ENCODE results near the gene VAV2. TPM values are rescaled to one million over a fixed set of nuclear protein-coding genes. Genes with fewer than 3 reads are reported as not detected.

Gene VAV2
- total RNA-seq, 2 donors from 2014 or later: 7.0 to 7.3 TPM

- Mint-ChIP-seq H3K4me3 (no peak overlapping the region), H3K27me3 (peaks cover 10% of the 10 kb centered on the region), H3K9me3 (no peaks in the 10 kb centered on the region), H3K36me3 (ENCODE audit: low read depth) (no peaks in the 10 kb centered on the region), H3K27ac (no peak overlapping the region), H3K4me1 (no peaks in the 10 kb centered on the region)
- no peak for ATAC-seq (replicated peaks)
Measured at GRCh38 chr9:134010310-134011173, 18.4 kb upstream of the VAV2 start.

DNA sequence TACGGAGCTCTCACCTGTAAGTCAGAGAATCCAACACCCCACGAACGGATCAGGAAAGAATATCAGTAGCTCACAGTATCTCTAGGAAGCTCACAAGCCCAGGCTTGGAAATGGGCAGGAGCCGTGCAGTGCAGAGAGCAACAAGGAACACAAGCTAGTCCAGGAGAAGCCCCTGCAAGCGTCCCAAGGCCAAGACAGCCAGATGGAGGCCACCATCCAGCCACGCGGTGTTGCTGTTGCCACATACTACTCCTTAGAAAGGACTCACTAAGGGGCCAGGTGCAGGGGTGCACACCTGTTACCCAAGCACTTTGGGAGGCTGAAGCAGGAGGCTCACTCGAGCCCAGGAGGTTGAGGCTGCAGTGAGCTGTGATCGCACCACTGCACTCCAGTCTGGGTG, 15.4 kb upstream of the VAV2 start:
- Mint-ChIP-seq H3K9me3 (no peaks in the 10 kb centered on the region), H3K36me3 (ENCODE audit: low read depth) (no peaks in the 10 kb centered on the region), H3K4me1 (no peaks in the 10 kb centered on the region), H3K27me3 (peaks cover 13% of the 10 kb centered on the region), H3K27ac (no peak overlapping the region), H3K4me3 (no peak overlapping the region)
- ATAC-seq (replicated peaks): no peak

GRCh38 chr9:134007150-134007549, 15.0 kb upstream of the VAV2 start:
- Mint-ChIP-seq H3K4me1 (no peaks in the 10 kb centered on the region), H3K27ac (no peak overlapping the region), H3K27me3 (peaks cover 13% of the 10 kb centered on the region), H3K36me3 (ENCODE audit: low read depth) (no peaks in the 10 kb centered on the region), H3K9me3 (no peaks in the 10 kb centered on the region), H3K4me3 (no peak overlapping the region)
- no peak for ATAC-seq (replicated peaks)

- ATAC-seq (replicated peaks): no peak
- H3K4me3 Mint-ChIP-seq: no peak overlapping the region
- no peak overlapping the region for H3K27ac Mint-ChIP-seq
- H3K4me1 Mint-ChIP-seq: no peaks in the 10 kb centered on the region
- no peaks in the 10 kb centered on the region for H3K36me3 Mint-ChIP-seq (ENCODE audit: low read depth)
- peaks cover 13% of the 10 kb centered on the region for H3K27me3 Mint-ChIP-seq
- no peaks in the 10 kb centered on the region for H3K9me3 Mint-ChIP-seq
Measured at GRCh38 chr9:134005381-134005780, 13.3 kb upstream of the VAV2 start.

DNA sequence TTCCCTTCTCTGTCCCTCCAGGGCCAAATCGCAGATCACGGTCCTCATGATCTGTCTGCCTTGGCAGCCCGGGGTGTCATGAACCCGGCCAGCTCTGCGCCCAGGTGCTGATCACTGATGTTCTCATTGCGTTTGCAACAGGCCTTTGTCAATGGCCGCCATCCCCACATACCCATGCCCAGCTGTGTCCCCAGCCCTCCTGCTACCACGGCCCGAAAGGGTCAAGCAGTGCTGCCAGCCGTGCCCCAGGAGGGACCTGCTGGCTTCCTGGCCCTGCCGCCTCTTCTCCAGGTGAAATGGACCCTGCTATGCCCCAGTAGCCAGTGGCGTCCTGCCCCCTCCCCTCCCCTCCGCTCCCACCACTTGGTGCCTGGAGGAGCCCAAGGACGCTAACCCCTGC, 12.8 kb upstream of the VAV2 start:
- Mint-ChIP-seq H3K4me3 (no peak overlapping the region), H3K27me3 (peaks cover 13% of the 10 kb centered on the region), H3K9me3 (no peaks in the 10 kb centered on the region), H3K4me1 (no peaks in the 10 kb centered on the region), H3K36me3 (ENCODE audit: low read depth) (no peaks in the 10 kb centered on the region), H3K27ac (no peak overlapping the region)
- ATAC-seq (replicated peaks): no peak

DNA sequence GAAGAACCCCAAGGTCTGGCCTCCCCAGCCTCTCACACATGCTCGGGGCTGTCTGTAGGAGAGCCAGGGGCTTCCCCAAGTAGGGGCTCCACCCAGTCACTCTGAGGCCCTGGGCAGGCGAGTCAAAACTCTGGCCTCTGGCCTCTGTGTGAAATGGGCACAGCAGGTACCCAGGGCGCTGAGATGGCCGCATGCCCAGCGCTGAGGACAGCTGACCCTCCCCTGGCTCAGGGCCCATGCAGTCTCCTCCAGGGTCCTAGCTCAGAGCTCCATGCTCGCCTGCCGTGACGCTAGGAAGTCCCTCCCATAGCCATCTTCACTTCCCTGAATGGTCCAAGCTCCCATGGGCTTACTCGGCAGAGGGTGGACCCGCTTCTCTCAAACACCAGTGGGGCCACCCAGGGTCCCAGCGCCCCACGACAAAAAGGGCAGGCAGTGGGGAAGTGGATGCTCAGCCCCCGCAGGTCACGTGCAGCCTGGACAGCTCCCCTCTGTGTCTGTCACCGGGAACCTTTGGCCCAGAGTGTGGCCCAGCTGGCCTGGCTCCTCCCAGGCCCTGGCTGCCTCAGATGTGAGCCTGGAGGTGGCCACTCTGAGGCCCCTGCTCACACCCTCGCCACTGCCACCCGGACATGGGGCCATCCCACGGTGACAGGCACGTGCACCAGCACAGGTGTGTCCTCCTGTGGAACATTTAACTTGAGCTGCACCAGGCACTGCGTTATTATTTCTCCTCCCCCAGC, 12.2 kb upstream of the VAV2 start:
- peaks cover 13% of the 10 kb centered on the region for H3K27me3 Mint-ChIP-seq
- H3K9me3 Mint-ChIP-seq: no peaks in the 10 kb centered on the region
- no peaks in the 10 kb centered on the region for H3K36me3 Mint-ChIP-seq (ENCODE audit: low read depth)
- H3K4me1 Mint-ChIP-seq: no peaks in the 10 kb centered on the region
- no peak overlapping the region for H3K4me3 Mint-ChIP-seq
- no peak overlapping the region for H3K27ac Mint-ChIP-seq
- ATAC-seq (replicated peaks): no peak

GRCh38 chr9:134003237-134003636, 11.1 kb upstream of the VAV2 start:
- no peaks in the 10 kb centered on the region for H3K36me3 Mint-ChIP-seq (ENCODE audit: low read depth)
- no peak for ATAC-seq (replicated peaks)
- H3K27me3 Mint-ChIP-seq: peaks cover 13% of the 10 kb centered on the region
- no peaks in the 10 kb centered on the region for H3K4me1 Mint-ChIP-seq
- no peak overlapping the region for H3K27ac Mint-ChIP-seq
- H3K4me3 Mint-ChIP-seq: no peak overlapping the region
- no peaks in the 10 kb centered on the region for H3K9me3 Mint-ChIP-seq

- Mint-ChIP-seq H3K27ac (no peak overlapping the region), H3K27me3 (peaks cover 13% of the 10 kb centered on the region), H3K36me3 (ENCODE audit: low read depth) (no peaks in the 10 kb centered on the region), H3K9me3 (no peaks in the 10 kb centered on the region), H3K4me1 (no peaks in the 10 kb centered on the region), H3K4me3 (no peak overlapping the region)
- no peak for ATAC-seq (replicated peaks)
Measured at GRCh38 chr9:134002796-134003195, 10.7 kb upstream of the VAV2 start.

DNA sequence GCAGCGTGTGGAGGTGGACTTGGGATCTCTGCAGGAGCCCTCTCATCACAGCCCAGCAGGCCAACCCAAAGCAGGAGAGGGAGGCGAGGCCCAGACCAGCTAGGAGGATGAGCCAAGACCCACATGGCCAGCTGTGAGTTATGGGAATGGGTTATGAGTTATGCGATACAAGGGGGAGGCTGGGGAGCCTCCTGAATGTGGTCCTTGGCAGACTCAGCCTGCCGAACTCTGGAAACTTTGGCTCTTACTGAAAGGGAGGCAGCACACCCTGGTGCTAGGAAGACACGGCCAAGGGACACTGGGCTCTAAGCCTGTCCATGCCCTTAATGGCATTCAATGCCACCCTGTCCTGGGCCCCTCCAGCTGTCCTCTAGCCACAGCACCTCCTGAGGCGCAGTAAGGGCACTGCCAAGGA, 7.7 kb upstream of the VAV2 start:
- peaks cover 3% of the 10 kb centered on the region for H3K27me3 Mint-ChIP-seq
- H3K9me3 Mint-ChIP-seq: no peaks in the 10 kb centered on the region
- no peak for ATAC-seq (replicated peaks)
- H3K36me3 Mint-ChIP-seq (ENCODE audit: low read depth): no peaks in the 10 kb centered on the region
- no peak overlapping the region for H3K4me3 Mint-ChIP-seq
- H3K27ac Mint-ChIP-seq: no peak overlapping the region
- no peaks in the 10 kb centered on the region for H3K4me1 Mint-ChIP-seq

- Mint-ChIP-seq H3K4me1 (no peaks in the 10 kb centered on the region), H3K9me3 (no peaks in the 10 kb centered on the region), H3K4me3 (no peak overlapping the region), H3K27ac (no peak overlapping the region), H3K27me3 (peaks cover 3% of the 10 kb centered on the region), H3K36me3 (ENCODE audit: low read depth) (no peaks in the 10 kb centered on the region)
- no peak for ATAC-seq (replicated peaks)
Measured at GRCh38 chr9:133998915-133999595, 6.9 kb upstream of the VAV2 start.

DNA sequence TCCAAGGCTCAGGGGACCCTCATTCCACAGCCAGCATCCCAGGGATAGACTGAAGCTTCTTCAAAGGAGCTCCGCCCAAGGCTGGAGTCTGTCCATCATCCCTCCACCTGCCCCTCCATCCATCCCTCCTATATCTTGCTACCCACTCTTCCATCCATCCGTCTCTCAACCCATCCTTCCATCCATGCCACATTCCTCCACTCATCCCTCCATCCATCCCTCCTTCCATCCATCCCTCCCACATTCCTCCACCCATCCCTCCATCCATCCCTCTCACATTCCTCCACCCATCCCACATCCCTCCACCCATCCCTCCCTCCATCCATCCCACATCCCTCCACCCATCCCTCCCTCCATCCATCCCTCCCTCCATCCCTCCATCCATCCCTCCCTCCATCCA, 5.5 kb upstream of the VAV2 start:
- H3K4me3 Mint-ChIP-seq: no peak overlapping the region
- ATAC-seq (replicated peaks): no peak
- no peak overlapping the region for H3K27ac Mint-ChIP-seq
- no peaks in the 10 kb centered on the region for H3K36me3 Mint-ChIP-seq (ENCODE audit: low read depth)
- no peaks in the 10 kb centered on the region for H3K4me1 Mint-ChIP-seq
- H3K27me3 Mint-ChIP-seq: no peaks in the 10 kb centered on the region
- no peaks in the 10 kb centered on the region for H3K9me3 Mint-ChIP-seq

GRCh38 chr9:133996531-133997520, 4.7 kb upstream of the VAV2 start:
- H3K36me3 Mint-ChIP-seq (ENCODE audit: low read depth): no peaks in the 10 kb centered on the region
- H3K27me3 Mint-ChIP-seq: no peaks in the 10 kb centered on the region
- H3K4me3 Mint-ChIP-seq: no peak overlapping the region
- ATAC-seq (replicated peaks): no peak
- H3K4me1 Mint-ChIP-seq: no peaks in the 10 kb centered on the region
- no peak overlapping the region for H3K27ac Mint-ChIP-seq
- H3K9me3 Mint-ChIP-seq: no peaks in the 10 kb centered on the region

DNA sequence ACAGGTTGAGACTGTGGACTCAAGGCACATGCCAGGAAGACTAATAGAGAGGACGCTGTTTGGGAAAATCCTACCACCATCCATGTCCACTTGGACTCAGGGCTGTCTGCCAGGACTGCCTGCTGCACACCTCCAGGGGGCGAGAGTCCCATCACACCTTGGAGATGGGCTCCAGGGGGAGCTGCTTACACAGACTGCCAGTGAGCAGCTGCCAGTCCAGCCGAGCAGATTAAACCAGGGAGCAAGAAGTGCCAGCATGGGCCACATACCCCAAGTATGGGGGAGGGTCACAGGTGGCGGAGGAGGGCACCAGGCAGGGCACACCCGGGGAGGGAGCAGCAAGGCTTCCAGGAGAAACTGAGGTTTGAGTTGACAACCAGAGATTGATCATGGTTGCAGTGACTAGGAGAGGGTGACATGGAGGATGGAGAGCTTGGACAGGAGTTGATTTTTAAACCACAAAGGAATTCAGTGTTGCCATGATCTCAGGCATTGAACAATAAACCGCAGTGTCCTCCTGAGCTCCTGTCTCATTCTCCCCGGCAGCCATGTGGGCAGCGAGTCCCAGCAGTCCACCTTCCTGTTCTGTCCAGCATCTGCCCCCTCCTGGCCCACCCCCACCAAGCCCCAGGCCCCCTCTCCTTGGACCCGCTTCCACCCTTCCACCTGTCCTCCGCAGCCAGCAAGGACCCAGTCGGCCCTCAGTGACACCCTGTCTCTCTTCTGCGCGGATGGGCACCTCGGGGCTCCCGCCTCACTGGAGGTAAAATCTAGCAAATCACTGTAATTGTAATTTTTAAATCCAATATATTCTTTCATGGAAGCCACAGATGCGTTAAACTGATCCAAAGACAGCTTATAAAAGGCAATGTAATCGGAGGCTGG, 3.1 kb upstream of the VAV2 start:
- ATAC-seq (replicated peaks): no peak

More for the DNA sequence above, 3.1 kb upstream of the VAV2 start:
- H3K4me3 Mint-ChIP-seq: no peak overlapping the region
- H3K27ac Mint-ChIP-seq: no peak overlapping the region
- no peaks in the 10 kb centered on the region for H3K27me3 Mint-ChIP-seq
- H3K4me1 Mint-ChIP-seq: no peaks in the 10 kb centered on the region
- no peaks in the 10 kb centered on the region for H3K36me3 Mint-ChIP-seq (ENCODE audit: low read depth)
- H3K9me3 Mint-ChIP-seq: no peaks in the 10 kb centered on the region
